ENCODE results near the gene ZMYM5. TPM values are rescaled to one million over a fixed set of nuclear protein-coding genes. Genes with fewer than 3 reads are reported as not detected.

ZMYM5 gene
- 6.0 and 7.2 TPM in 2 replicates for total RNA-seq

GRCh38 chr13:19863323-19864023 lies at the start of gene ZMYM5:
Gene ZMYM5 (minus strand): TSS chr13:19863649. CDS start chr13:19852180, 11,469 bp downstream.

GRCh38 chr13:19782727-19783682 lies 80.4 kb downstream of the ZMYM5 start, which contains the start of gene PSPC1:
Gene PSPC1 (minus strand): TSS chr13:19782945. CDS start chr13:19782757, 188 bp downstream.

Other genes starting within 250 kb of the ZMYM5 start
- gene MPHOSPH8, start 230.0 kb downstream of the ZMYM5 start, total RNA-seq: 13.8 and 19.2 TPM in 2 replicates
- 44.3 and 46.8 TPM in 2 replicates for gene PSPC1, start 80.7 kb downstream of the ZMYM5 start, total RNA-seq
- 17.9 and 20.1 TPM in 2 replicates for gene ZMYM2, start 95.1 kb upstream of the ZMYM5 start, total RNA-seq